ENCODE data around the gene F2R. TPM values are rescaled to one million over a fixed set of nuclear protein-coding genes. Genes with fewer than 3 reads are reported as not detected.
"Not testable (repeated sequence)": the region's sequence is repeated elsewhere in the genome, so short reads cannot be mapped to it uniquely, and the experiment has no call there.

F2R gene
- total RNA-seq (2014; rRNA removed; shearing (Covaris generic)) = 30.3 and 43.6 TPM in 2 replicates

- peak; percentile 67 for DNase-seq (ENCODE audit: low spot score)
These were observed at the start of gene F2R for GRCh38 chr5:76715736-76716455. Gene F2R (plus strand): TSS chr5:76716126. CDS start chr5:76716308, 182 bp downstream.

- DNase-seq (ENCODE audit: low spot score) = no peak
These were observed 48.4 kb upstream of the F2R start for GRCh38 chr5:76667495-76667894.

GRCh38 chr5:76669245-76669644, 46.7 kb upstream of the F2R start:
- DNase-seq (ENCODE audit: low spot score) = no peak

- no peak for DNase-seq (ENCODE audit: low spot score)
These were observed 45.4 kb upstream of the F2R start for GRCh38 chr5:76670508-76670907.

- no peak for DNase-seq (ENCODE audit: low spot score)
These were observed 43.7 kb upstream of the F2R start for GRCh38 chr5:76672242-76672641.

GRCh38 chr5:76673125-76673524, 42.8 kb upstream of the F2R start:
- no peak for DNase-seq (ENCODE audit: low spot score)

GRCh38 chr5:76674330-76675066, 41.4 kb upstream of the F2R start:
- no peak for DNase-seq (ENCODE audit: low spot score)

- no peak for DNase-seq (ENCODE audit: low spot score)
These were observed 40.6 kb upstream of the F2R start for GRCh38 chr5:76675364-76675763.

GRCh38 chr5:76677849-76678472, 38.0 kb upstream of the F2R start:
- DNase-seq (ENCODE audit: low spot score) = no peak

GRCh38 chr5:76679231-76679630, 36.7 kb upstream of the F2R start:
- no peak for DNase-seq (ENCODE audit: low spot score)

GRCh38 chr5:76680826-76681225, 35.1 kb upstream of the F2R start:
- DNase-seq (ENCODE audit: low spot score) = not testable (repeated sequence)

- DNase-seq (ENCODE audit: low spot score) = no peak
These were observed 34.6 kb upstream of the F2R start for GRCh38 chr5:76681287-76681686.

- DNase-seq (ENCODE audit: low spot score) = no peak
These were observed 33.5 kb upstream of the F2R start for GRCh38 chr5:76682387-76682786.

- DNase-seq (ENCODE audit: low spot score) = no peak
These were observed 31.9 kb upstream of the F2R start for GRCh38 chr5:76683816-76684731.

GRCh38 chr5:76684756-76685519, 31.0 kb upstream of the F2R start:
- peak; percentile 68 for DNase-seq (ENCODE audit: low spot score)

GRCh38 chr5:76685704-76686103, 30.2 kb upstream of the F2R start:
- peak; percentile 52 for DNase-seq (ENCODE audit: low spot score)

GRCh38 chr5:76688212-76688611, 27.7 kb upstream of the F2R start:
- no peak for DNase-seq (ENCODE audit: low spot score)

- DNase-seq (ENCODE audit: low spot score) = peak; percentile 64
These were observed 27.1 kb upstream of the F2R start for GRCh38 chr5:76688836-76689235.

- peak; percentile 51 for DNase-seq (ENCODE audit: low spot score)
These were observed 26.4 kb upstream of the F2R start for GRCh38 chr5:76689321-76690036.

- no peak for DNase-seq (ENCODE audit: low spot score)
These were observed 25.8 kb upstream of the F2R start for GRCh38 chr5:76690037-76690679.

Data from HT-29 (cell line).